Smooth muscle cell of the umbilical artery (primary cell): Measurements from ENCODE around the gene AGRN. TPM values are rescaled to one million over a fixed set of nuclear protein-coding genes. Genes with fewer than 3 reads are reported as not detected.

ENCODE experiments used
- total RNA-seq: library from RNA; depleted of rRNA; stranded (reverse); fragments of >200 nt; gene quantifications from 2 replicates; pipeline ENCODE4 v1.2.3, GENCODE V29; 2014

Gene AGRN
- 96.2 and 197 TPM in 2 replicates for total RNA-seq

GRCh38 chr1:1020000-1020404 is at the start of gene AGRN:
TSS of gene AGRN (plus strand) at chr1:1020120. CDS start at chr1:1020173, 53 bp downstream.

GRCh38 chr1:981955-982558 is 37.9 kb upstream of the AGRN start, which contains the start of gene PERM1:
TSS of gene PERM1 (minus strand) at chr1:982093. CDS start at chr1:981029, 1,064 bp downstream.

GRCh38 chr1:999725-1000356 is 20.1 kb upstream of the AGRN start, which contains the start of gene HES4:
TSS of gene HES4 (minus strand) at chr1:1000097. CDS start at chr1:999973, 124 bp downstream.

GRCh38 chr1:1013105-1013921 is 6.6 kb upstream of the AGRN start, which contains the start of gene ISG15:
TSS of gene ISG15 (plus strand) at chr1:1013497. CDS start at chr1:1013574, 77 bp downstream.

GRCh38 chr1:1073743-1074587 is 54.0 kb downstream of the AGRN start, which contains the start of gene RNF223:
TSS of gene RNF223 (minus strand) at chr1:1074306. CDS start at chr1:1072566, 1,740 bp downstream.

Other genes starting within 250 kb of the AGRN start
- gene SAMD11, start 96.2 kb upstream of the AGRN start, total RNA-seq: 5.4 and 25.2 TPM in 2 replicates
- 71.0 and 115 TPM in 2 replicates for gene NOC2L, start 60.9 kb upstream of the AGRN start, total RNA-seq
- 9.2 and 14.8 TPM in 2 replicates for gene KLHL17, start 59.5 kb upstream of the AGRN start, total RNA-seq
- gene PLEKHN1, start 53.6 kb upstream of the AGRN start, total RNA-seq: under 0.01 and 1.8 TPM in 2 replicates
- not detected in 2 replicates for gene PERM1, start 38.0 kb upstream of the AGRN start, total RNA-seq
- gene HES4, start 20.0 kb upstream of the AGRN start, total RNA-seq: 6.2 and 7.9 TPM in 2 replicates
- 68.3 and 107 TPM in 2 replicates for gene ISG15, start 6.6 kb upstream of the AGRN start, total RNA-seq
- not detected in 2 replicates for gene RNF223, start 54.2 kb downstream of the AGRN start, total RNA-seq
- 4.8 and 7.1 TPM in 2 replicates for gene C1orf159, start 96.0 kb downstream of the AGRN start, total RNA-seq
- gene TTLL10, start 153.8 kb downstream of the AGRN start, total RNA-seq: not detected in 2 replicates
- gene TNFRSF18, start 186.5 kb downstream of the AGRN start, total RNA-seq: not detected in 2 replicates
- under 0.01 and 0.14 TPM in 2 replicates for gene TNFRSF4, start 194.0 kb downstream of the AGRN start, total RNA-seq
- 190 and 205 TPM in 2 replicates for gene SDF4, start 211.9 kb downstream of the AGRN start, total RNA-seq
- 32.1 and 37.1 TPM in 2 replicates for gene B3GALT6, start 212.1 kb downstream of the AGRN start, total RNA-seq
- 0.92 and 1.5 TPM in 2 replicates for gene C1QTNF12, start 226.6 kb downstream of the AGRN start, total RNA-seq